GM19328 (cell line): ENCODE results near the gene RAB17.
"Not testable (repeated sequence)": the region's sequence is repeated elsewhere in the genome, so short reads cannot be mapped to it uniquely, and the experiment has no call there.

ENCODE experiments used
- ATAC-seq: cut with Tn5 transposase; IDR thresholded peaks from one replicate; pipeline ENCODE4 v1.9.1; 2021; ENCODE audit warnings: mild to moderate bottlenecking, moderate library complexity; ENCODE audit not compliant: unreplicated experiment

The RAB17 gene

DNA sequence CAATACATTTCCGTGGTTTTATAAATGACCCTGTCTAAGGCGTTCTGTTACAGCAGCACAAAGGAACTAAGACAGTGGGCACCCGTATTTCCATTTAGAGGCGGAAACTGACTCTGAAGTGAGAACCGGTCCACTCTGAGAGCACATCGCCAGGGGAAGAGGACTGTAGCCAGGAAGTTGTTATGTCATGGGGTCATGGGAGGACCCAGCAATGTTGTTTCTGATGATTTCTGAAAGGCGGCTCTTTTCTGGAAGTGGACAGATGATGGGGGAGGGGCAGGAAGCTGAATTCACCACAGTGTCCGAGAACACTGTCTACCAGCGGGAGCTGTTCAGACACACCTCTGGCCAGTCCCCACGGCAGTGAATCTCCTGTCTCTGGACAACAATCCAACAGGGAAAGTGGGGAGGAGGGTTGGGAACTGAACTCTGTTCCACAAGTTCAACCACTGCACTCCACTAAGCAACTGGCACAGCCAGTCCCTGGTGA is 34.7 kb upstream of the RAB17 start:
- no peak for ATAC-seq

DNA sequence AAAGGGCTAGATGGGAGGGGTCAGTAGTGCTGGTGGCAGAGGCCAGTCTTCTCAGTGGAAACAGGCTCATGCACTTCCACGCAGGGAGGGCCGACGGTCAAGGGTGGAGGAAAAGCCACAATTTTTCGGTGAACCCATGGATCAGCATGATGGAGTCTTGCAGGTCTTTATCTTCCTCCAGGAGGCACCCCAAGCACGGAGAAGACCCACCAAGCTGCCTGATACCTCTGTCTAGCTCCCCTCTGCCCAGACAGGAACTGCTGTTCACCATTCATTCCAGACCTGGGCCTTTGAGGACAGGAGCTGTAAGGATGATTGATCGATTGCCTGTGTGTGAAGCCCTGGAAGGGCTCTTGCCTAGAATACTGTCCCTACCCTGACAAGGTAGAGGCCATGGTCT is 34.0 kb upstream of the RAB17 start:
- no peak for ATAC-seq

DNA sequence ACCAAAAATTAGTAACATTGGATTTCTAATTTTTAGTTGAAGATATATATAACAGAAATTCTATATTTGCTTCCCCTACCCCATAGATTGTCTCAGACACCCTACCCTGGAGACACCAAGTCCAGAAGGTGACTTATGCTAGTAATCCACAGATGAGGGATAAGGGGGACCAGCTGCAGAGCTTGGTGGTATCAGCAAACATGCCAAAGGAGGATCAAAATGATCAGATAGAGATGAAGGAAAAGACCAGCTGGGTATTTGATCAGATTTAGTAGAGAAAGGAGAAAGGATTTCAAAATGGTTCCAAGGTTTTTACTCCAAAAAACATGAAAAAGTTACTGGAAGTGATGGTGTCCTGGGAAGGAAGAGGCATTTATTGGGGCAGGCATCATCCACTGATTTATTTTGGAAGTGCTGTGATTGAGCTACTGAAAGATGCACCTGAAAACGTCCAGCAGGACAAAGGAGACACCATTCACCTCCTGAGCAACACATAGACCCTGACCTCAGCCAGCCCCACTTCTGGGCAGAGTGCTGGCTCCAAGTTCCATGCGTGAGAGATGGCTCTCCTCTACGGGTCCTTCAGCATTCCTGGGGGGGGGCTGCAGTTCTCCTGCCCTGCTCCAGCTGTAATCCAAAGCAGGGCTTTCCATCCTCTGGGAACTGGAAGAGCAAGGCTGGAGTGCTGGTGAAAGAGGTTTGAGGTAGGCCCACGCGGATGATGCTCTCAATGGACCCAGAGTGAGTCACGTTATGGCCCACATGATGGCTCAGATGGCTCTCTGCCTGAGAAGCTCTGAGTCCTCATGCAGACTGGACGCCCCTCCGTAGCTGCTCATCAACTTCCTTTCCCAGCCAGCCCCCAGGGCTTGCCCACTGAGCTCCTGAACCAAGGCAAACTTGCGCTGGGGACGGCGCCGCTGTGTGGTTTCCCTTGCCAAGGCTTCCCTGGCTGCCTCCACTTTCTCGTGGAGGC is 33.2 kb upstream of the RAB17 start:
- no peak for ATAC-seq

DNA sequence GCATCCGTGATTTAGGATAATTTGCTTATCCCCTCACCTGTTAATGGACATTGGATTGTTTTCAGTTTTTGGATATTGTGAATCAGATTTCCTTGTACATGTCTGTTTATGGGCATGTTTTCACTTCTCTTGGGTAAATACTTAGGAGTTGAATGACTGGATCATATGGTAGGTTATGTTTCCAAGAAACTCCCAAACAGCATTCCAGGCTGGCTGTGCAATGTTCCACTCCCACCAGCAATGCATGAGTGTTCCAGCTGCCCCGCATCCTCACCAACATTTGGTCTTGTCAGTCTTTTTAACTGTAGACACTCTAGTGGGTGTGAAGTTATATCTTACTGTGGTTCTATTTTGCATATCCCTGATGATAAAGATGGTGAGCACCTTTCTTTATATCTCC is 27.9 kb upstream of the RAB17 start:
- ATAC-seq: no peak

DNA sequence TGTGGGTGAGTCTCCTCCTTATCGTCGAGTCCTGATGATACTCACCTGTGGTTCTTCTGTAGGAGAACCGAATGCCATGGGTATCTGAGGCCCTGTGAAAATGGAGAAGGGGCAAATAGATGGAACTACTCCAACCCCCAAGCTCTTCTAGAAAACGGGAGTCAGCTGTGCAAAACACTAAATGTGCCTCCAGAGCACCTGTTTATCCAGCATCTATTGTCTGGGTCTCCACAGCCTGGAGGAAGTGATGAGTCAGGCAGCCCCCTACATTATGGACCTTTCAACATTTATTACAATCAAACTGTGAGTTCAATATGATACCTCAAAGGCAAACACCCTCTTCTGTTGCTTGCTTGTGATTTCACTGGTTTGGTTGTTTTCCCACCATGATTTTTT is 27.1 kb upstream of the RAB17 start:
- ATAC-seq: no peak

DNA sequence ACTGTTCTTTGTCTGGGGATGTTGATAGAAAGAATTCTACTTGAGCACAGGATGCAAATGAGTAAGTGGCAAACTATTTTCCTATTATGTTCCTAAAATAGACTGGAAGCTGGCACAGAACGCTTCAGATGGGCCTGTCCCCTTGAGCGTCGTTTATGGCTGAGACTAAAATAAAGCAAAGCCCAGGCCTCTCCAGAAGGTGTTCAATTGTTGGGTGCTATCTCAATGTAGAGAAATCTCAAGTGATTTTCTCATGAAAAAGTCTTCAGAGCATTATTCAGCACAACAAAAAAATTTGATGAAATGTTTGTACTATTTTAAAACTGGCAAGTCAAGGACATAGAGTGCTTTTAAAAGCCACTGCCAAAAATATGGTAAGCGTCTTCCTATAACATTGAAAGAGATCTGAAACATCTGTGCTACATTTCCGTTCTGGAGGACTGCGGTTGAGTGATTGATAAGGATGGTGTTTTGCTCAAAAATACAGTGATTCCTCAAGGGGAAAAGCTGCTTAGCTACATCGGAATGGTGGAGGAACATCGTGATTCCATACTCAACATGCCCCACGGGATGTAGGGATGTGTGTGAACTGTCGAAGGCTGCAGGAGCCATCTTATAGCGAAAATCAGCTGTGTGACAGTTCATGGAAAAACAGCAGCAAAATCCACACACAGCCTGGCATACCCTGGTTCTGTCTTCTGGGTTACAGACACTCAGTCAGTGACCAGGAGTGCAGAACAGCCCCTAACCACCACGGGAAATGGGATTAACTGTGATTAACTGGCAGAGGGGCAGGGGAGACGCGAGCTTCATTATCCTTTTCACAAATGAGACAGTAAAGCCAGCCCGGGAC is 26.4 kb upstream of the RAB17 start:
- ATAC-seq: no peak

DNA sequence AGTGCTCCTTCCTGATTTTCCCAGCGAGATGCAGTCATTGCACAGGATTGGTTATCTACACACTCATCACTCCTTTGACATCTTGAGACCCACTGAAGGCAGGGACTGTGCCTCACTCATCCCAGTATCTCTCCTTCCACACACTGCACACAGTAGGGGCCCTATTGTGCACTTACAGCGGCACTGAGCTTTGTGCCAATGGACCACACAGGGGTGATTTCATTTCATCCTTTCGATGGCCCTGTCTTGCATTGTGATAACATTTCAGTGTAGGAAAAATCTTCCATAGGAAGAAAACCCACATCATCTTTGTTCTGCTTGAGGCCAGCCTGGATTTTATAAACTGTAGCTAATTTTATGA is 25.8 kb upstream of the RAB17 start:
- ATAC-seq: no peak

DNA sequence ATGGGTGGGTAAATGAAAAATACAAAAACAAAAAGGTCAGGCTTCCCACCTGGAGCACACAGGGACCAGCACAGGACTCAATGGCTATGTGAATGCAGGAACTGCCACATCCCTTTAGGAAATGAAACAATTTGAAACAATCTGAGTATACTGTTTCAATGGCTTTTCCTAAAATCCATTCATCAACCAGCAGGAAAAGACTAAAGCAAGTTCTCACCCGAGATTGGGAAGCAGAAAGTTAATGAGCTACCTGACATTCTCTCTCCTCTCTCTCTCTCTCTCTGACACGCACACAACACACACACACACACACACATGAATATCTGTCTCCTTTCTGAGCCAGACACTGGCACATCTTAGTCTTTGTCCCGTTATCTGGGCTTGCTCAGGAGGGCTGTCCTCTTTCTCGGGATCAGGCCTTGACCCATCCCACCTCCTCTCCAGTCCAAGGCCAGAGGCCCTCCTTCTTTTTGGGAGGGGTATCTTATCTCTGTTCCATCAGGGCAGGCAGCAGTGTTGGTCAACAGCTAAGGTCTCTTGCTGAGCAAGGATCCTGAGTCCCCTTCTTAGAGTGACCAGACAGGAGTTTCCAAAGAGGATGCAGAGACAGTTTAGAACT is 25.2 kb upstream of the RAB17 start:
- no peak for ATAC-seq

DNA sequence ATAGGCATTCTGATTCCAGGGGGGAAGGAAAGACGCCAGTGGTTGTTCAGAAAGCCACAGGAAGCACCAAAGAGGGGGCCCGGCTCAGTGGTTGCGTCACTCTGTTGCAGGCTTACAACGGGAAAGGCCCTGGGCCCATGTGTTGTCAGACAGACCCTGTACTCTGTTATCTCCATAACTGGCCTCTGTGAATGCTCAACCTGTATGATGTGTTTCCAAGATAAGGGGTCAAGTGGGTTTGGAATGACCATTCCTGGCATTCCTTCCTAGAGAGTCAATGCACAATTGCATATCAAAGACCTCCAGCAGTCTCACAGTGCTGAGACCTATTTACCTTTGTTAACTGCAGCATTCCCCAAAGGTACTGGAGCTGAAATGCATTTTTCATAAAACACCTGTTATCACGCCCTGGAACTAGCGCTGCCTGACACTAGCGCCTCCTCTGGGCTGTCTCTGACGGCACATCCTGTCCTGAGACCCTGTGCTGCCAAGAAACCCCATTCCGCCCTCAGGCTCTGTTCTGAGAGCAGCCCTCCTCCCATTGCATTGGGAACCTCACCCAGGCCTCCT is 23.7 kb upstream of the RAB17 start:
- ATAC-seq: no peak

DNA sequence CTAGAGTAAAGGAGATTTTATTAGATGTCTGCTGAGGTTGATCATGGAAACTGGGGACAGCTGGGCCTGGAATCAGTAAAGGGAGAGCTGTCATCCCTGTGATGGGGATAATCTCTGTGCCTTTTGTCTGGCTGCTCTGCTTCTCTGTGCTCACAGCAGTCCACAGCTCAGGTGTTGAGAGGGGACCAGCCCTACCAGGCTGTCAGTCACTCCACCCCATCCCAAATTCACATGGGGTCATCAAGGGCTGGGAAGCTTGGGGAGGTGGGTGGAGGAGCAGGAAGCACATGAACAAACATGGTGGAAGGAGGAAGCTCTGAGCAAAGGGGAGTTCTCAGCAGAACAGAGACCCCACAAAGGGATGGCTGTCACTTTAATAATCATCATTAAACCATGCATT is 23.1 kb upstream of the RAB17 start:
- no peak for ATAC-seq

DNA sequence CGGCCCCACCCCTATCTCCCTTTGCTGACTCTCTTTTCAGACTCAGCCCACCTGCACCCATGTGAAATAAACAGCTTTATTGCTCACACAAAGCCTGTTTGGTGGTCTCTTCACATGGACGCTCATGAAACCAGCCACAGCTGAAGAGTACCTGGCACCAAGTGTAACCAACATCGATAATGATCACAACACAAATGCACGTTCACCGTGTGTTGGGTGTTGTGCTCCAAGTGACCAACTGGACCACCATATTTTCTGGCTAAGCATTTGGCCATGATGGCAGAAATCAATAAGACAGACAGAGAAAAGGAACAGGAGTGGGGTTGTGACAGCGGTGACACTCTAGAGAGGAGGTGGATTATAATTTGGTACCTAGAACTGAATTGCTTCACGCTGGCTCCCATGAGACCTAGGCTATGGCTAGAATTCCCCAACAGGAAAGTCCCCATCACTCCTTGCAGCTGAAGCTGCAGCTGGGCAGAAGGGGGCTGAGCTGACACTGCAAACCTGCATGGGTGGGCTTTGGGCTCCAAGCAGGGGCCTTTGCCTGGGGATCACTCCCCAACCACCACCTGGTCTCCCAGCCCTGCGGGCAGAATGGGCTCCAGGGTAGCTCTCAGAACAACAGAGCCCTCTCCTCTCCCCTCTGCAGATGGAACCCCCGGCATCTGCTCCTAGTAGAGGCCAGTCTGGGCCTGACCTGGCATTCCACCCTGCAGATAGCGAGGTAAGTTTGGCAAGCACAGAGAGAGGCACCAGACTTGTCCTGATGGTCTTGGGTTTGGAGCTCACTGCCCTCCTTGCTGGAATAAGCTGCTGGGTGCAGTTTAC is 22.2 kb upstream of the RAB17 start:
- no peak for ATAC-seq

DNA sequence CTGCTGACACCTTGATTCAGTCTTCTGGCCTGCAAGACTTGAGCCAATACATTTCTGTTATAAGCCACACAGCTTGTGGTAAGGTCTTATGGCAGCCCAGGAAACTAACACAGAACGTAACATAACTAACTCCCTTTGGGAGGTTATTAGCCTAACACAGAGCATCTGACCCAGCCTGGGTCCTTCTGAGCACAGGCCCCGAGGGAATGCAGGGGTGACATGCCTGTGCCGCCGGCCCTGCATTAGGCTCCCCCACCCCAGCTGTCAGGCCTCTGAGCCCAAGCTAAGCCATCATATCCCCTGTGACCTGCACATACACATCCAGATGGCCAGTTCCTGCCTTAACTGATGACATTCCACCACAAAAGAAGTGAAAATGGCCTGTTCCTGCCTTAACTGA is 16.0 kb upstream of the RAB17 start:
- ATAC-seq: not testable (repeated sequence)

DNA sequence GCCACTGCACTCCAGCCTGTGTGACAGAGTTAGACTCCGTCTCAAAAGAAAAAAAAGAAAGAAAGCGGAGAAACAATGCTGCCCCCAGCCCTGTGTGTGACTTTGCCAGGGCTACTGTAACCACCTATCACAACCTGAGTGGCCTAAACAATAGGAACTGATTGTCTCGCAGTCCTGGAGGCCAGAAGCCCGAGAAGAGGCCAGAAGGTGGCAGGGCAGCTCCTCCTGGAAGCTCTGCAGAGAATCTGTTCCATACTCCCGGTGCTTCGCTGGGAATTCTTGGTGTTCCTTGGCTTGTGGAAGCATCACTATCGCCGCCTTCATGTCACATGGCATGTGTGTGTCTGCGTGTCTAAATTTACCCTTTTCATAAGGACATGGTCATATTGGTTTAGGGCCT is 14.4 kb upstream of the RAB17 start:
- no peak for ATAC-seq

DNA sequence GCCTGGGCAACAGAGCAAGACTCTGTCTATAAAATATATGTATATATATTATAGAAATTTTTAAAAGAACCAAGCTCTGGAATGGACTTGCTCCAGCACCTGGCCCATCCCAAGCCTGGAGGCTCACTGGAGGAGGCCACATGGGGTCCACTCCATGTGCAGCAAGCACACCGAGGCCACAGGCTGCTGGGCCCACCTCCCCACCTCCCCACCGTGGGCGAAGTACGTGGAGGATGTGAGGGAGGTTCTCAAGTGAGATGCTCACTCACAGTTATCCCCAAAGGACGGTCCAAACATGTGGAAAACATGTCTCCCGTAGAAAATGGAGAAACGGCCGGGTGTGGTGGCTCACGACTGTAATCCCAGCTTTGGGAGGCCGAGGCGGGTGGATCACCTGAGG is 13.9 kb upstream of the RAB17 start:
- ATAC-seq: no peak

DNA sequence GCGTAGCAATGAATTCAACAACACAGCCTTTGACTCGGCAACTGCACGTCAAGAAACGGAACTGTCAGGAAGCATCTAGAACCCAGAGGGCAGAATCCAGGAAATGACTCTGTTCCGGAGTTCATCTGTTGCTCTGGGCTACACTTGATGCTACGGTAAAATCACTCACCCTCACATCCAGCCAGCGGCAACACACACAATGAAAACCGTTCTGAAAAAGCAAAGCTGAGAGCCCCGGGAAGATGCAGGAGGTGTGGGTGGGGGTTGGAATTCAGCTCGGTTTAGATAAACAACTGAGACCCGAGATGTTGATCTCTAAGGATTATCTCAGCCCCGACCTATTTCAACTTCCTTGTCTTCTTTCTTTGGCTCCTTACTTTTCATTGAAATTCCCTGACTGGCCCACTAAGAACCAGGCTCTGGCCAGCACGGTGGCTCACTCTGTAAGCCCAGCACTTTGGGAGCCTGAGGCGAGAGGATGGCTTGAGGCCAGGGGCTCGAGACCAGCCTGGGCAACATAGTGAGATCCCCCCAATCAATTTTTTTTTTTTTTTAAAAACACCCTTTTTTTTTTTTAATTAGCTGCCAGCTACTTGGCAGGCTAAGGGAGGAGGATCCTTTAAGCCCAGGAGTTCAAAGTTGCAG is 13.3 kb upstream of the RAB17 start:
- no peak for ATAC-seq

DNA sequence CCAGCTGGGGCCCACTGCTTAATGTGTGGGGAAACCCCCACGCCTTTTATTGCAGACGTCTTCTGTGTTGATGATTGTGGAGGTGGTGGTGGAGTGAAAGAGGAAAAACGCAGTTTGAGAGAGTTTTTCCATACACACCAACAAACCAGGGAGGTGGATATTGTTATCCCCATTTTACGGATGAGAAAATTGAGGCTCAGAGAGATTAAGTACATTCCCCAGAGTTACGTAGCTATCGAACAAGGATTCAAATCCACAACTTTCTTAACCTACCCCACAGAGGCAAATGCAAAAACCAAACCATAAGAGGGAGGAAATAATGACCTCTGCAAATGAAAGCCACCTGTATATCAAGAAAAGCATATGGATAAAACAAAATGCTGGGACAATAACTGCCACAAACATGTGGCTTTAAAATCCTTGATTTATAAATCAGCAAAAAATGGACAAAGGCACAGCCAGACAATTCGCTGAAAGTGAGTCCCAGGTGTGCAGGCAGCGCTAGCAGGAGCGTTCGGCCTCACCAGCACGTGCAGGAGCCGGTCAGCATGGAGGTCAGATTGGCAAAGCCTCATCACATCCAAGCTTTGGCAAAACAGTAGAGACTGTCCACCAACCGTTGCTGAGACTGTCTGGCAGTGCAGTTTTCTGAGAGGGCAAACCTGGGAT is 12.6 kb upstream of the RAB17 start:
- ATAC-seq: no peak

DNA sequence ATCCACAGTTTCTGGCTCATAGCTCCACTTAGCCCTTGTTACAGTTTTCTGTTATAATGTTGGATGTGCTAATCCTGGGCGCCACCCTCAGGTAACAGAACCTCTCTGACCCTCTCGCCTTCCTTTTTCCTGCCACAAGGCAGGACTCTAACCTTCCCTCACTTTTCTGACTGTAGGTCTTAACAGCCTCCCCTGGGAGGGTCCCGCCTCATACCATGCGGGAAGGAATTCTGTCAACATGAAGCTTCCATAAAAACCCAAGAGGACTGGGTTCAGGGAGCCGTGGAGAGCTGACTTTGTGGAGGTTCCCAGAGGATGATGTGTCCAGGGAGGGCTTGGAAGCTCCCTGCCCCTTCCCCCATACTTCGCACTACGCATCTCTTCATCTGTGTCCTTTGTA is 11.9 kb upstream of the RAB17 start:
- ATAC-seq: no peak

DNA sequence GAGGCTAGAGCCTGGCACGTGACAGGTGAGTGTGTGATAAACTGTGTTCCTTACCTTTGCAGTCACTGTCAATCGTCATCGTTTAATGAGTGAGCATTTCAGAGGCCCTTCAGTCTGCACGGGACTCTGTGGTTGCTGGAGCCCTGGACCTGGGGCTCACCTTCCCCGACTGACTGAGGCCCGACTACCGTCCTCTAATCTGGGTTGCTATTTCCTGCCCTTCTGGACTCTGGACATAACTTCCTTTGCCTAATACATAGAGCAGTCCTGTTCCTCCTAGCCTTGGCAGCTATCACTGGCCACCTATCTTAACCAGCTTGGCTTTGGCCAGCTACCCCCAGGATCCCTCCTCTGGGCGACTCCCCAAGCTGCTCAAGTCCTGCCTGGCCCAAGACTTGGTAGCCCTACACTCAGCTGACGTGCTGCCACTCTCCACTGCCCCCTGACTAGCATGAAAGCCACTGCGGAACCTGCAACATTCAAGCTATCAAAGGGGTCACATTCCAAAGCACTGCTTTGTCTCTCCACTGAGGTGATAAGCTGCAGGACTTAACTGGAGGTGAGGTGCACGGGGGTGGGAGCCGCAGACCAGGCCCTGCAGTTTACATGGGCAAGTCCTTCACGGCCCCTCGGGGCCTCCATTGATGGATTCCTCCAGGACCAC is 11.1 kb upstream of the RAB17 start:
- no peak for ATAC-seq
